ENCODE measurements around the gene CDKN2A. TPM values are rescaled to one million over a fixed set of nuclear protein-coding genes. Genes with fewer than 3 reads are reported as not detected.

CDKN2A gene
- total and polyA plus RNA-seq, 11 donors, result 0.40 to 1.7 (median 0.85) TPM; not detected in 4

- no peaks in the 10 kb centered on the region for H3K36me3 ChIP-seq
- H3K27ac ChIP-seq, result no peak overlapping the region
- 20 to 30% (median 22%) methylated on average over 19 of the region's 19 CpGs for WGBS, 4 donors
- H3K27me3 ChIP-seq, result peaks cover 46 to 98% (median 95%) of the 10 kb centered on the region in 9 donors
- H3K4me3 ChIP-seq, result no peak overlapping the region
- DNase-seq (no peak), ATAC-seq (no peak)
- intact Hi-C loops (cut with DNase I), result no loop called here
- no peaks in the 10 kb centered on the region for H3K9me3 ChIP-seq
- H3K4me1 ChIP-seq, result peaks cover 0 to 18% (median 12%) of the 10 kb centered on the region in 12 donors
- TF ChIP-seq POLR2A (IDR thresholded peaks at IDR 0.05), result no peak
- no peak for TF ChIP-seq CTCF (IDR thresholded peaks at IDR 0.05)
Measured at GRCh38 chr9:21976334-21976875, 17.8 kb downstream of the CDKN2A start.

GRCh38 chr9:21974722-21975409, 19.3 kb downstream of the CDKN2A start:
- DNase-seq (peak in 1 of 5 donors; percentile 26), ATAC-seq (peak in 3 of 4 donors; percentile 61 to 68 (median 61))
- peak overlapping the region; percentile 21 to 53 (median 44) for H3K4me3 ChIP-seq
- H3K36me3 ChIP-seq, result no peaks in the 10 kb centered on the region
- H3K9me3 ChIP-seq, result no peaks in the 10 kb centered on the region
- WGBS, 4 donors, result 1% methylated on average over 27 to 51 of the region's 51 CpGs
- no peak overlapping the region for H3K27ac ChIP-seq
- H3K4me1 ChIP-seq, result peaks cover 0 to 26% (median 13%) of the 10 kb centered on the region in 12 donors
- peaks cover 61 to 100% (median 100%) of the 10 kb centered on the region in 9 donors for H3K27me3 ChIP-seq
- TF ChIP-seq POLR2A (IDR thresholded peaks at IDR 0.05) (no peak), CTCF (IDR thresholded peaks at IDR 0.05) (no peak)
- intact Hi-C loops (cut with DNase I), result no loop called here

GRCh38 chr9:21974343-21974721, 19.9 kb downstream of the CDKN2A start:
- H3K27me3 ChIP-seq, result peaks cover 61 to 100% (median 100%) of the 10 kb centered on the region in 9 donors
- H3K36me3 ChIP-seq, result no peaks in the 10 kb centered on the region
- ATAC-seq (no peak), DNase-seq (no peak)
- no peak for TF ChIP-seq POLR2A (IDR thresholded peaks at IDR 0.05)
- no peak for TF ChIP-seq CTCF (IDR thresholded peaks at IDR 0.05)
- H3K27ac ChIP-seq, result no peak overlapping the region
- no peaks in the 10 kb centered on the region for H3K9me3 ChIP-seq
- intact Hi-C loops (cut with DNase I), result no loop called here
- peaks cover 0 to 26% (median 13%) of the 10 kb centered on the region in 12 donors for H3K4me1 ChIP-seq
- 2 to 3% (median 2%) methylated on average over 19 to 21 of the region's 21 CpGs for WGBS, 4 donors
- H3K4me3 ChIP-seq, result peak overlapping the region; percentile 21 to 53 (median 44)

GRCh38 chr9:21972361-21972760, 21.8 kb downstream of the CDKN2A start:
- TF ChIP-seq POLR2A (IDR thresholded peaks at IDR 0.05), result no peak
- no peak for TF ChIP-seq CTCF (IDR thresholded peaks at IDR 0.05)
- Histone ChIP-seq H3K9me3 (no peaks in the 10 kb centered on the region), H3K4me1 (peaks cover 0 to 37% (median 14%) of the 10 kb centered on the region in 12 donors), H3K4me3 (no peak overlapping the region), H3K36me3 (no peaks in the 10 kb centered on the region), H3K27me3 (peaks cover 74 to 100% (median 100%) of the 10 kb centered on the region in 9 donors), H3K27ac (no peak overlapping the region)
- intact Hi-C loops (cut with DNase I), result no loop called here
- ATAC-seq, result no peak
- DNase-seq, result no peak
